ENCODE measurements around the gene GCN1.

Gene GCN1

DNA sequence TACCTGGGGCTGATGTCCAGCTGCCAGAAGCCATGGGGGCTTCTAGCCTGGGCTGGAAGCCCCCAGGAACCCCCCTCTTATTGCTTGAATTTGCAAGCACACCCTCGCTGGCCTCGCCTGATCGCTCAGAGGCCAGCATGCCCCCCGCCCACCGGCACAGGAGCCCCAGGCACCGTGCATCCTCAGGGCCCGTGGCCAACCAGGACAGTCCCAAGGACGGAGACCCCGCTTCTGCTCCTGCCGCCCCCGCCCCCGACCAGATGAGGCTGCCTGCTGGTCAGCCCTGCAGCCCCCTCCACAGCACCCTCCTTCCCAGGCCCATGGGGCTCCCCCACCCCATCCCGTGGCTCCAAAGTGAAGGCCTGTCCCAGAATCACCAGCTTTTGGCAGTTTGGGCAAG lies 99.2 kb downstream of the GCN1 start:
- ChIA-PET CTCF (no interaction called here), POLR2A (no interaction called here)
- TF ChIP-seq, protein P1, sequence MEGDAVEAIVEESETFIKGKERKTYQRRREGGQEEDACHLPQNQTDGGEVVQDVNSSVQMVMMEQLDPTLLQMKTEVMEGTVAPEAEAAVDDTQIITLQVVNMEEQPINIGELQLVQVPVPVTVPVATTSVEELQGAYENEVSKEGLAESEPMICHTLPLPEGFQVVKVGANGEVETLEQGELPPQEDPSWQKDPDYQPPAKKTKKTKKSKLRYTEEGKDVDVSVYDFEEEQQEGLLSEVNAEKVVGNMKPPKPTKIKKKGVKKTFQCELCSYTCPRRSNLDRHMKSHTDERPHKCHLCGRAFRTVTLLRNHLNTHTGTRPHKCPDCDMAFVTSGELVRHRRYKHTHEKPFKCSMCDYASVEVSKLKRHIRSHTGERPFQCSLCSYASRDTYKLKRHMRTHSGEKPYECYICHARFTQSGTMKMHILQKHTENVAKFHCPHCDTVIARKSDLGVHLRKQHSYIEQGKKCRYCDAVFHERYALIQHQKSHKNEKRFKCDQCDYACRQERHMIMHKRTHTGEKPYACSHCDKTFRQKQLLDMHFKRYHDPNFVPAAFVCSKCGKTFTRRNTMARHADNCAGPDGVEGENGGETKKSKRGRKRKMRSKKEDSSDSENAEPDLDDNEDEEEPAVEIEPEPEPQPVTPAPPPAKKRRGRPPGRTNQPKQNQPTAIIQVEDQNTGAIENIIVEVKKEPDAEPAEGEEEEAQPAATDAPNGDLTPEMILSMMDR (IDR thresholded peaks at IDR 0.05; ENCODE audit: insufficient read depth, low read length, missing control alignments) = no peak
- DNase-seq (ENCODE audit: low read depth, low spot score) = no peak
- no peak overlapping the region for H3K4me3 ChIP-seq (ENCODE audit: low read depth, low read length)

DNA sequence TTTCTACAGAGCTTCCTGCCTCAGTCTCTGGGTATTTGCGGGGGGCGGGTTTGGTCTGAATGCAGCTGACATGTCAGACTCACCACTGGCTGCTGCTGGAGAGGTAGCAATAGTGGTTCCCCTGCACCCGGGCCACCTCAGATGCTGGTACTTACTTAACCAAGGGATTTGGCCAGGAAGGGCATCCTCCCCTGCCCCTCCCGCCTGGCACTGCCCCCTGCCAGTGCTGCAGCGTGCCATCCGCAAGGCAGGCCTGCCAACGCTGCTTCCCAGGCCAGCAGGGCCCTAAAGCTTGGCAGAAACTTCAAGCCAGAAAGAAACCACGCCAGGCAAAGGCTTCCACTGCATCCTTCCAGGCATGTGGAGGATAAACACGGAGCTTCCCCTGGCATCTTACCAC lies 100.0 kb downstream of the GCN1 start:
- POLR2A ChIA-PET = no interaction called here
- CTCF ChIA-PET = no interaction called here
- TF ChIP-seq, protein P1 (IDR thresholded peaks at IDR 0.05; ENCODE audit: insufficient read depth, low read length, missing control alignments) = no peak
- no peak overlapping the region for H3K4me3 ChIP-seq (ENCODE audit: low read depth, low read length)
- DNase-seq (ENCODE audit: low read depth, low spot score) = no peak

DNA sequence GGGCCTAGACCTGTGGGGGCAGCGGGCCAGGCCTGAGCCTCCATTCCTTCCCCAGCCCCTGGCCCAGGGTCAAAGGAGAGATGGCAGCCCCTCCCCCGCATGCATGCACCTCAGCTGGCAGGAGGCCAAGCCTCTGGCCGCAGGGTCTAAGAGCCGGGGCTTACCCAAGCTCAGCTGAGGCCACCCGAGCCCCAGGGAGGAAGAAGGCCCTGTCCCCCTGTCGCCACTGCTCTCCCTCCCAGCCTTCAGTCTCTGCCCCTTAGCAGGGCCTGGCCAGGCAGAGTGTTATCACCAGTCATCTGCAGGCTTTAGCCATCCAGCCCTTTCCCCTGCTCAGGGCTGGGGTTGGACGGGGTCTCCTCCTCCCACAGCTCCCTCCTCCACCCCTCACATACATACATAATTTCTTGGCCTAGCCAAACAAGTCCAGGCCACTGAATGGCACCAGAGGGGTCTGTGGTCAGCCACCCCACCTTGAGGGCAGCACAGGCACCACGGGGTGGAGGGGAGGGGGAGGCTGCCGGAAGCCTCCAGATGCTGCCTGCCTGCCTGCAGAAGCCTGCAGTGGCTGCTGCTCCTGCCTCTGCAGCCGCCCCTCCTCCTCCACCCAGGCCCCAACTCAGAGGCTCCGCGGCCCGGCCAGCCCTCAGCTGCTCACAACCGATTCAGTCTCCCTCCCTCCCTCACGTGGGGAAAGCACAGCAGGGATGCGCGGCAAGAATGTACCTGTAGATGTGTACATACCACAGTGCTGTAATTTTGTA lies 100.7 kb downstream of the GCN1 start:
- DNase-seq (ENCODE audit: low read depth, low spot score) = no peak
- TF ChIP-seq, protein P1 (IDR thresholded peaks at IDR 0.05; ENCODE audit: insufficient read depth, low read length, missing control alignments) = no peak
- H3K4me3 ChIP-seq (ENCODE audit: low read depth, low read length) = no peak overlapping the region
- CTCF ChIA-PET = no interaction called here
- POLR2A ChIA-PET = no interaction called here

DNA sequence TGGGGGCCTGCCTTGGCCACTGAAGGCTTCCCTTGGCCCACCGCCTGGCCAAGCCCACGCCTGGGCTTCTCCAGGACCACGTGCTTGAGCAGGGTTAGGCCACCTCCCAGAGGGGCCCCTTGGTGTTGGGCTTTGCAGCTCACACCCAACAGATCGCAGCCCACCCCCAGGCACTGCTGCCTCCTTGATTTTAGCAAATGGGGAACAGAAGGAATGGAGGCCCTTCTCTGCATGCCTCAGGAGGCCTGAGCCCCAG lies 101.3 kb downstream of the GCN1 start:
- TF ChIP-seq, protein P1 (IDR thresholded peaks at IDR 0.05; ENCODE audit: insufficient read depth, low read length, missing control alignments) = no peak
- H3K4me3 ChIP-seq (ENCODE audit: low read depth, low read length) = no peak overlapping the region
- no peak for DNase-seq (ENCODE audit: low read depth, low spot score)
- ChIA-PET POLR2A (no interaction called here), CTCF (no interaction called here)

DNA sequence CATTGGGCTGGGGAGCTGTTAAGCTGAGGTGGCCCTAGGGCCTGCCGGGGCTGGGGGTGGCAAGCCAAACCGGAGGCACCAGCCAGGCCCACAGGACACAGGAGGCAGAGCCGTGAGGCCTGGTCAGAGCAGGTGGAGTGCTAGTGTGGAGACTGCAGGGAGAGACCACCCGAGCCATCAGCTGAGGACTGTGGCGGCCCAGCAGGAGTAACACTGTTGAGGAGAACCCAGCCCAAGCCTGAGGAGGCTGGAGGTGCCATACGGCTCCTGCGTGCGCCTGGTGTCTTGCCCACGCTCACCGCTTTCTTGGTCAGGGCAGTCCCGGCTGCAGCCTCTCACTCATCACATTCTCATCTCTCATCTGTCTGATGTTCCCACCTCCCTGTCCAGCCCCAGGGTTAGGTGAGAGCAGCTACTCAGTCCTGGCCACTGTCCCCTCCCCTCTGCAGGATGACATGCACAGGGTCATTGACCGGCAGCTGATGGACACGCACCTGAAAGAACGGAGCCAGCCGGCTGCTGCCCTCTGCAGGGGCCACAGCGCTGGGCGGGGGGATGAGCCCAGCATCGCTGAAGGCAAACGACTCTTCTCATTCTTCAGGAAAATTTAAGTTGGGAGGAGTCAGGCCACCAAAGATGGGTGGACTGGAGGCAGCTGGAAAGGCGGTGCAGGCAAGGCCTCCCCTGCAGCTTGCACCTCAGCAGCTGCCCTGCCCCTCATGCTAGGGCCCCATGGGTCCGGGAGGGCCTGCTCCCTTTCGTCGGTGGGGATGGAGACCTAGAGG lies 101.8 kb downstream of the GCN1 start:
- DNase-seq (ENCODE audit: low read depth, low spot score) = no peak
- TF ChIP-seq, protein P1 (IDR thresholded peaks at IDR 0.05; ENCODE audit: insufficient read depth, low read length, missing control alignments) = no peak
- POLR2A ChIA-PET = no interaction called here
- CTCF ChIA-PET = no interaction called here
- no peak overlapping the region for H3K4me3 ChIP-seq (ENCODE audit: low read depth, low read length)

DNA sequence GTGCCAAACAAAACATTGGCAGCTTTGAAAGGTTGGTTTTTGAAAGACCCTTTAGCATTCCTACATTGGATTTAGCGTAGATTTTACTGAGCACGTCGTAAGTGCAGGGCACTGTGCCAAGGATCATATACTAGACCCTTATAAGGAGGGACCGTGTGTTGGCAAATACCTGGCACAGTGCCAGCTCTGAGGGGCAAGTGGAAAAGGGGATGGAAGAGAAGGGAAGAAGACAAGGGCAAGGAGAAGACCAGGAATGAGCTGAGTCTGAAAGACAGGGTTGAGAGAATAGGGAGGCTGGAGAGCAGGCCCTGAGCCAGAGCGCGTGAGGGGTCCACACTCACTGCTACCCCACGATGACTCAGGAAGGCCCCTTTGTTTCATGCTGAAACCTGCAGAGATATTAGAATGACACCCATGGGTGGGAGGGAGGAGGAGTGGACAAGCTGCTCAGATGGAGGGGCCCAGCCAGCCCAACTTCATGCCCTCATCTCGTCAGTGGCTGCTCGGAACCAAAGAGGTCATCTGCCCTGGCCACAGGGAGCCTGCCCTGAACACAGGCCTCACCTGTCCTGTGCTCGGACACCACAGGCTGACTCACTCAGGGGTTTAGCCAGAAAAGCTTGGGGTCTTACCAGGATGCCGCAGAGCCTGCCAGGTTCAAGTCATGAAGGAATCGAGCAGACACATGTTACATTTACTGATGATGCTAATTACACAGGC lies 103.0 kb downstream of the GCN1 start:
- ChIA-PET POLR2A (no interaction called here), CTCF (no interaction called here)
- no peak overlapping the region for H3K4me3 ChIP-seq (ENCODE audit: low read depth, low read length)
- no peak for DNase-seq (ENCODE audit: low read depth, low spot score)
- TF ChIP-seq, protein P1 (IDR thresholded peaks at IDR 0.05; ENCODE audit: insufficient read depth, low read length, missing control alignments) = no peak
